Hepatocyte (in vitro differentiated cells): ENCODE results near the gene PEX11A.

Experiments
- EZH2 ChIP-seq: fragments of 200-600 bp; sonication (generic); IDR thresholded peaks from 2 replicates; pipeline ENCODE4 v1.6.1; 2016; ENCODE audit warnings: antibody characterized with exemption, mild to moderate bottlenecking, borderline replicate concordance
- TF ChIP-seq, protein P1 (sequence below): fragments of 200-600 bp; sonication (generic); IDR thresholded peaks from 2 replicates; pipeline ENCODE4 v1.5.1; 2016; ENCODE audit warnings: antibody characterized with exemption, mild to moderate bottlenecking; ENCODE audit not compliant: poor library complexity

DNA sequence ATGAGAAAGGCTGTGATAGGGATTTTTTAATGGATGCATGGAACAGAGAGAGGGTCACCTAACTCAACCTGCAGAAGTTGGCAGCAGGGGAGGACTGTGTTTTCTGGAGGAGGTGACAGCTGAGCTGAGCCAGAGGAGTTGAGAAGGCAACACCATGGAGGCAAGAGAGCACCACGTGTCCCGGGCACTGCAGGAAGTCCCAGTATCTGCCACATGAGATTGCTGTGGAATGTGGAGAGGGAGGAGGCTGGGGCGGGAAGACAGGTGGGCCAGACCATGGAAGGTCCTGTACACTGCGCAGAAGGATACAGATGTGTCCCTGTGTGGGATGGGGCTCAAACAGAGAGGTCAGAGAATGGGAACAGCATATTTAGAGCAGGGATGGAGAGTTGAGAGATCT is 45.2 kb upstream of the PEX11A start:
- TF ChIP-seq, protein P1, sequence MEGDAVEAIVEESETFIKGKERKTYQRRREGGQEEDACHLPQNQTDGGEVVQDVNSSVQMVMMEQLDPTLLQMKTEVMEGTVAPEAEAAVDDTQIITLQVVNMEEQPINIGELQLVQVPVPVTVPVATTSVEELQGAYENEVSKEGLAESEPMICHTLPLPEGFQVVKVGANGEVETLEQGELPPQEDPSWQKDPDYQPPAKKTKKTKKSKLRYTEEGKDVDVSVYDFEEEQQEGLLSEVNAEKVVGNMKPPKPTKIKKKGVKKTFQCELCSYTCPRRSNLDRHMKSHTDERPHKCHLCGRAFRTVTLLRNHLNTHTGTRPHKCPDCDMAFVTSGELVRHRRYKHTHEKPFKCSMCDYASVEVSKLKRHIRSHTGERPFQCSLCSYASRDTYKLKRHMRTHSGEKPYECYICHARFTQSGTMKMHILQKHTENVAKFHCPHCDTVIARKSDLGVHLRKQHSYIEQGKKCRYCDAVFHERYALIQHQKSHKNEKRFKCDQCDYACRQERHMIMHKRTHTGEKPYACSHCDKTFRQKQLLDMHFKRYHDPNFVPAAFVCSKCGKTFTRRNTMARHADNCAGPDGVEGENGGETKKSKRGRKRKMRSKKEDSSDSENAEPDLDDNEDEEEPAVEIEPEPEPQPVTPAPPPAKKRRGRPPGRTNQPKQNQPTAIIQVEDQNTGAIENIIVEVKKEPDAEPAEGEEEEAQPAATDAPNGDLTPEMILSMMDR: no peak
- TF ChIP-seq EZH2: no peak
